Mucosa of descending colon (tissue), 3 donors: Measurements from ENCODE around the gene VCX3A. TPM values are rescaled to one million over a fixed set of nuclear protein-coding genes. Genes with fewer than 3 reads are reported as not detected.

ENCODE experiments used
- ATAC-seq: fragments of 200-7000 bp; cut with Tn5 transposase; one replicate; pipeline ENCODE4 v1.9.1; 2020; ENCODE audit warnings: mild to moderate bottlenecking, moderate library complexity
- DNase-seq, 3 donors: peaks; one replicate each; pipeline ENCODE4 v3.0.0-alpha.2; 2020
- H3K36me3 ChIP-seq: fragments of 200-600 bp; one replicate; pipeline ENCODE4 v1.8.0; 2021; ENCODE audit warnings: low read depth, mild to moderate bottlenecking
- H3K4me1 ChIP-seq: fragments of 200-600 bp; one replicate; pipeline ENCODE4 v1.8.0; 2021; ENCODE audit warnings: low read depth, mild to moderate bottlenecking
- H3K4me3 ChIP-seq: fragments of 200-600 bp; one replicate; pipeline ENCODE4 v1.8.0; 2021; ENCODE audit warnings: mild to moderate bottlenecking
- H3K9me3 ChIP-seq: fragments of 200-600 bp; one replicate; pipeline ENCODE4 v1.8.0; 2021; ENCODE audit warnings: mild to moderate bottlenecking
- CTCF ChIP-seq: fragments of 200-600 bp; IDR thresholded peaks from one replicate; pipeline ENCODE4 v1.8.0; 2022; ENCODE audit warnings: antibody characterized with exemption, mild to moderate bottlenecking
- intact Hi-C, 2 donors: fragments of 100-400 bp; cut with DNase I in 1 of 2; cut with micrococcal nuclease in 1 of 2; formaldehyde crosslinking; loops; one replicate each; pipeline versions ENCODE4 v1.11.0 to v1.11.1; 2022; cut with DNase I, micrococcal nuclease
- total RNA-seq, 3 donors: library from RNA; stranded (reverse); fragmentation: NEBNext Ultra II Directional in 2 of 3; extraction: Animal tissue kit (Norgen Biotek cat#: 25700) in 2 of 3; gene quantifications; one replicate each; pipeline versions ENCODE4 v1.2.1 to v1.2.4, GENCODE V29; 2021 to 2023
- donor health status: DM: no; HTN: no; CAD: no; lungs with moderate emphysema.
- donor health status: DM: no; HTN: no; CAD: no.
- donor health status: DM: no; HTN: yes; CAD: no.

VCX3A gene
- total RNA-seq, 3 donors from 2014 or later: not detected

- no peak for ATAC-seq
- Histone ChIP-seq H3K9me3 (no peaks in the 10 kb centered on the region), H3K36me3 (no peaks in the 10 kb centered on the region), H3K4me3 (no peak overlapping the region), H3K4me1 (no peaks in the 10 kb centered on the region)
- TF ChIP-seq CTCF: no peak
- DNase-seq: no peak
- intact Hi-C loops: no loop called here
Measured at GRCh38 chrX:6498324-6498723, 36.6 kb downstream of the VCX3A start.
